Endothelial cell of umbilical vein (primary cell): ENCODE data around the gene PYGO1. TPM values are rescaled to one million over a fixed set of nuclear protein-coding genes. Genes with fewer than 3 reads are reported as not detected.

Source experiments
- BruUV-seq: library from RNA; stranded (reverse); fragments of 400-500 nt; replicated peaks from 2 replicates; lab custom pipeline; 2021; lab: Mats Ljungman, UMichigan
- CTCF ChIA-PET: fragments of 300-600, 350-600 bp; sonication (Branson Sonifier 250); formaldehyde crosslinking; loops from one replicate; lab custom pipeline; 2021; ENCODE audit warnings: antibody characterized with exemption, inconsistent platforms; lab: Charles Lee
- POLR2A ChIA-PET: fragments of 300-600, 350-600 bp; sonication (Branson Sonifier 250); formaldehyde crosslinking; loops from one replicate; lab custom pipeline; 2021; ENCODE audit warnings: antibody characterized with exemption, inconsistent platforms; lab: Charles Lee
- DNase-seq: peaks from one replicate; pipeline ENCODE4 v3.0.0-alpha.2; 2011; ENCODE audit warnings: low read depth, low spot score
- FAIRE-seq: peaks from 2 replicates; lab custom pipeline; 2011; peaks lifted over from hg19 to GRCh38; lab: Jason Lieb, UNC
- H2AFZ ChIP-seq: 2 replicates; pipeline ENCODE4 v1.6.0; 2012; ENCODE audit warnings: low read depth, low read length, control low read depth, inconsistent platforms
- H3K27ac ChIP-seq: 2 replicates; pipeline ENCODE4 v1.5.1; 2011; ENCODE audit warnings: low read depth, mild to moderate bottlenecking, control low read depth, low read length, moderate library complexity; ENCODE audit not compliant: insufficient read depth
- H3K27me3 ChIP-seq, 2 experiments: 2 replicates each; pipeline versions ENCODE4 v1.6.0 to v1.6.1; 2011; ENCODE audit warnings: low read length in 2 of 2, mixed read lengths in 1 of 2; ENCODE audit not compliant: control insufficient read depth in 2 of 2, insufficient read depth in 2 of 2
- H3K36me3 ChIP-seq, 2 experiments: 2 replicates in 1 of 2; 3 replicates in 1 of 2; pipeline ENCODE4 v1.5.1; 2011; ENCODE audit warnings: low read length in 2 of 2, mild to moderate bottlenecking in 1 of 2, moderate library complexity in 1 of 2; ENCODE audit not compliant: control insufficient read depth in 2 of 2, insufficient read depth in 2 of 2; ENCODE audit errors: extremely low read depth in 1 of 2
- H3K4me1 ChIP-seq: 3 replicates; pipeline ENCODE4 v1.5.1; 2011; ENCODE audit warnings: mild to moderate bottlenecking, low read length; ENCODE audit not compliant: control insufficient read depth, insufficient read depth; ENCODE audit errors: extremely low read depth
- H3K4me2 ChIP-seq: 2 replicates; pipeline ENCODE4 v1.6.1; 2011; ENCODE audit warnings: low read length, control low read depth, mixed read lengths; ENCODE audit not compliant: insufficient read depth
- H3K4me3 ChIP-seq, 3 experiments: fragments of 200-600 bp in 1 of 3; sonication (generic), shearing (Covaris generic) in 1 of 3; replicated peaks in 1 of 3; 2 replicates each; pipeline ENCODE4 v1.5.1; 2011 to 2016; ENCODE audit warnings: control low read depth in 3 of 3, low read length in 3 of 3, mild to moderate bottlenecking in 2 of 3, inconsistent platforms in 1 of 3, low read depth in 1 of 3, moderate library complexity in 1 of 3; ENCODE audit not compliant: insufficient read depth in 1 of 3
- H3K79me2 ChIP-seq: 2 replicates; pipeline ENCODE4 v1.6.0; 2012; ENCODE audit warnings: low read length, inconsistent platforms; ENCODE audit not compliant: control insufficient read depth, insufficient read depth
- H3K9ac ChIP-seq: replicated peaks from 2 replicates; pipeline ENCODE3; 2011; ENCODE audit warnings: low read length, control low read depth; ENCODE audit not compliant: insufficient read depth; ENCODE audit errors: extremely low read depth
- H3K9me1 ChIP-seq: replicated peaks from 3 replicates; pipeline ENCODE4 v1.6.0; 2011; ENCODE audit warnings: mild to moderate bottlenecking, low read length; ENCODE audit not compliant: control insufficient read depth, insufficient read depth; ENCODE audit errors: extremely low read depth
- H3K9me3 ChIP-seq: replicated peaks from 2 replicates; pipeline ENCODE4 v1.5.1; 2012; ENCODE audit warnings: low read length, inconsistent platforms; ENCODE audit not compliant: control insufficient read depth, insufficient read depth
- H4K20me1 ChIP-seq: replicated peaks from 2 replicates; pipeline ENCODE3; 2011; ENCODE audit warnings: mild to moderate bottlenecking, low read length; ENCODE audit not compliant: control insufficient read depth, insufficient read depth; ENCODE audit errors: extremely low read depth
- CTCF ChIP-seq, 2 donors: IDR thresholded peaks; 1 replicate in 1 of 2; 2 replicates in 1 of 2; pipeline ENCODE4 v1.5.1; 2011; ENCODE audit warnings: low read length in 2 of 2, mild to moderate bottlenecking in 2 of 2, moderate library complexity in 2 of 2, control low read depth in 1 of 2, inconsistent platforms in 1 of 2, low read depth in 1 of 2; ENCODE audit not compliant: insufficient read depth in 1 of 2; ENCODE audit errors: extremely low read depth in 1 of 2
- EZH2 ChIP-seq: IDR thresholded peaks from 2 replicates; pipeline ENCODE4 v1.6.1; 2012; ENCODE audit warnings: borderline replicate concordance, low read depth, mild to moderate bottlenecking, moderate library complexity, low read length, inconsistent platforms; ENCODE audit not compliant: severe bottlenecking
- FOS ChIP-seq: IDR thresholded peaks from 2 replicates; pipeline ENCODE4 v1.6.1; 2011; ENCODE audit warnings: mild to moderate bottlenecking, low read length, moderate library complexity, borderline replicate concordance; ENCODE audit not compliant: insufficient read depth
- GATA2 ChIP-seq: IDR thresholded peaks from 2 replicates; pipeline ENCODE4 v1.7.0; 2011; ENCODE audit warnings: low read depth, mild to moderate bottlenecking, moderate library complexity, mixed read lengths, low read length; ENCODE audit not compliant: insufficient read length, insufficient read depth
- JUN ChIP-seq: IDR thresholded peaks from 2 replicates; pipeline ENCODE4 v1.6.1; 2011; ENCODE audit warnings: borderline replicate concordance, low read depth; ENCODE audit not compliant: insufficient read length, insufficient read depth
- MAX ChIP-seq: IDR thresholded peaks from 2 replicates; pipeline ENCODE4 v1.6.1; 2011; ENCODE audit not compliant: insufficient read depth, insufficient read length
- MYC ChIP-seq: IDR thresholded peaks from one replicate; pipeline ENCODE4 v1.6.1; 2011; ENCODE audit warnings: mild to moderate bottlenecking, low read depth, low read length
- POLR2A ChIP-seq: IDR thresholded peaks from 2 replicates; pipeline ENCODE4 v1.6.1; 2012; ENCODE audit warnings: low read depth, mild to moderate bottlenecking, control low read depth, low read length
- POLR2AphosphoS5 ChIP-seq: IDR thresholded peaks from 2 replicates; pipeline ENCODE4 v1.6.1; 2012; ENCODE audit warnings: low read depth, mild to moderate bottlenecking, control low read depth, low read length, moderate library complexity; ENCODE audit not compliant: insufficient read depth
- dilution Hi-C: fragments of 300-500 bp; cut with MboI; formaldehyde crosslinking; loops from one replicate; pipeline ENCODE4 v1.15.0; 2019; ENCODE audit warnings: low sequenced_read_pairs; ENCODE audit not compliant: extremely low pct_ligation_motif_present
- intact Hi-C: fragments of 100-400 bp; cut with micrococcal nuclease; formaldehyde crosslinking; loops from one replicate; pipeline ENCODE4 v1.10.0; 2022
- polyA plus RNA-seq, 4 experiments: library from polyadenylated mRNA; depleted of rRNA in 3 of 4; stranded (reverse) in 3 of 4; unstranded in 1 of 4; fragments of >200 nt; gene quantifications; 2 replicates each; pipeline versions ENCODE4 v1.2.1 to v1.2.3, GENCODE V29; 2011 to 2012; ENCODE audit warnings: missing spikeins in 1 of 4
- total RNA-seq: library from RNA; stranded (reverse); gene quantifications from 2 replicates; pipeline ENCODE4 v1.2.3, GENCODE V29; 2021

Gene PYGO1
- total and polyA plus RNA-seq, 2 donors (not counting 3 experiments of a cell fraction or from before 2014, with no cell fraction given), result 1.9 to 7.6 TPM

DNA sequence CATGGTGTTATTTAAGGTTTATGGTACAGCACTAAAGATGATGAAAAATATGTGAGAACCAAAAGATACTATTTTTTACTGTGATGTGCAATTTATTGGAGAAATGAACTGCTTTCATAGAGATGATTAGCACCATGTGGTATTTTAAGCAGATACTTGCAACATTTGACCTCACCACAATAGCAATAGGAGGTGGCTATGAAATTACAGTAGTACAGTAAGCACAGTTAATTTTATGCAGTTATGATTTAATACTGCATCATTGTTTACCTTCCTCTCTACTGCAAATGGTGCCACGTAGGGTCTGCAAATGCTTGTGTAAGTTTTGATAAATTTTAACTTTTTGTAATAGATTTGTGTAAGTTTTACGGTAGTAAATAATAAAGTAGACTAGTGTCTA is 14.0 kb downstream of the PYGO1 start:
- Histone ChIP-seq H3K4me3 (no peak overlapping the region), H3K4me2 (no peak overlapping the region), H3K9ac (no peak overlapping the region), H3K27ac (no peak overlapping the region), H3K4me1 (no peaks in the 10 kb centered on the region), H3K9me1 (no peaks in the 10 kb centered on the region), H3K27me3 (no peaks in the 10 kb centered on the region), H3K9me3 (no peaks in the 10 kb centered on the region), H4K20me1 (no peaks in the 10 kb centered on the region), H3K36me3 (no peaks in the 10 kb centered on the region), H2AFZ (no peak overlapping the region), H3K79me2 (no peaks in the 10 kb centered on the region)
- no peak for TF ChIP-seq EZH2
- TF ChIP-seq CTCF (IDR thresholded peaks at IDR 0.05; ENCODE audit: extremely low read depth in 1 of 2, insufficient read depth in 1 of 2, low read depth in 1 of 2, low read length in 2 of 2), result no peak
- TF ChIP-seq POLR2A, result no peak
- TF ChIP-seq FOS, result no peak
- no peak for TF ChIP-seq GATA2
- no peak for TF ChIP-seq MAX
- no peak for TF ChIP-seq POLR2AphosphoS5
- TF ChIP-seq MYC, result no peak
- TF ChIP-seq JUN, result no peak
- ChIA-PET POLR2A (no interaction called here), CTCF (interaction anchor here (1.2 kb wide), 1 partner anchor 12 kb away, joined by 3 read pairs; no protein-coding TSS in a partner anchor)
- dilution Hi-C loops (no loop called here), intact Hi-C loops (no loop called here)
- FAIRE-seq, result no peak
- no peak for DNase-seq
- no TSS peak for BruUV-seq
